Trophoblast cell (in vitro differentiated cells and primary cell): Measurements from ENCODE around the gene HSD3B2.

Experiments
- DNase-seq, 2 donors: peaks; one replicate each; pipeline ENCODE4 v3.0.0-alpha.2; 2016
- H2AFZ ChIP-seq: 2 replicates; pipeline ENCODE4 v1.6.1; 2013; ENCODE audit warnings: low read length, moderate library complexity, mild to moderate bottlenecking; ENCODE audit not compliant: insufficient read depth, poor library complexity
- H2AK5ac ChIP-seq: 2 replicates; pipeline ENCODE4 v1.6.1; 2013; ENCODE audit warnings: mild to moderate bottlenecking, low read length
- H2BK120ac ChIP-seq: 2 replicates; pipeline ENCODE4 v1.6.1; 2013; ENCODE audit warnings: low read length, mild to moderate bottlenecking, moderate library complexity; ENCODE audit not compliant: insufficient read depth, poor library complexity
- H2BK12ac ChIP-seq: 2 replicates; pipeline ENCODE4 v1.6.1; 2013; ENCODE audit warnings: mild to moderate bottlenecking, low read length, moderate library complexity
- H2BK5ac ChIP-seq: 2 replicates; pipeline ENCODE4 v1.6.1; 2013; ENCODE audit warnings: low read length, low read depth, moderate library complexity, mild to moderate bottlenecking; ENCODE audit not compliant: poor library complexity
- H3K14ac ChIP-seq: 2 replicates; pipeline ENCODE4 v1.6.1; 2013; ENCODE audit warnings: mild to moderate bottlenecking, low read length
- H3K18ac ChIP-seq: 2 replicates; pipeline ENCODE4 v1.6.1; 2013; ENCODE audit warnings: mild to moderate bottlenecking, low read length
- H3K23ac ChIP-seq: 2 replicates; pipeline ENCODE4 v1.6.1; 2013; ENCODE audit warnings: low read length
- H3K27ac ChIP-seq: 2 replicates; pipeline ENCODE4 v1.5.1; 2013; ENCODE audit warnings: low read depth, mild to moderate bottlenecking, inconsistent platforms, low read length, moderate library complexity
- H3K27me3 ChIP-seq: 2 replicates; pipeline ENCODE4 v1.6.1; 2013; ENCODE audit warnings: inconsistent platforms, mild to moderate bottlenecking, low read length, moderate library complexity; ENCODE audit not compliant: insufficient read depth
- H3K36me3 ChIP-seq, 2 experiments: 1 replicate in 1 of 2; 2 replicates in 1 of 2; pipeline ENCODE4 v1.6.1; 2013; ENCODE audit warnings: low read length in 2 of 2, mild to moderate bottlenecking in 2 of 2, moderate library complexity in 1 of 2; ENCODE audit not compliant: insufficient read depth in 2 of 2, control insufficient read depth in 1 of 2
- H3K4ac ChIP-seq: 2 replicates; pipeline ENCODE4 v1.6.1; 2013; ENCODE audit warnings: low read depth, mild to moderate bottlenecking, low read length, moderate library complexity
- H3K4me1 ChIP-seq, 2 experiments: 1 replicate in 1 of 2; 2 replicates in 1 of 2; pipeline ENCODE4 v1.6.1; 2013; ENCODE audit warnings: low read length in 2 of 2, mild to moderate bottlenecking in 2 of 2, moderate library complexity in 1 of 2; ENCODE audit not compliant: insufficient read depth in 2 of 2, control insufficient read depth in 1 of 2
- H3K4me2 ChIP-seq: 2 replicates; pipeline ENCODE4 v1.6.1; 2013; ENCODE audit warnings: inconsistent platforms, mild to moderate bottlenecking, low read length, moderate library complexity
- H3K4me3 ChIP-seq: 2 replicates; pipeline ENCODE4 v1.5.1; 2013; ENCODE audit warnings: mild to moderate bottlenecking, low read depth, low read length, inconsistent platforms
- H3K79me1 ChIP-seq: one replicate; pipeline ENCODE4 v1.6.1; 2013; ENCODE audit warnings: low read length
- H3K79me2 ChIP-seq: 2 replicates; pipeline ENCODE4 v1.6.1; 2013; ENCODE audit warnings: low read length, mild to moderate bottlenecking; ENCODE audit not compliant: control insufficient read depth, insufficient read depth, poor library complexity
- H3K9ac ChIP-seq: 2 replicates; pipeline ENCODE4 v1.6.1; 2013; ENCODE audit warnings: mild to moderate bottlenecking, low read length
- H3K9me3 ChIP-seq: 2 replicates; pipeline ENCODE4 v1.6.1; 2013; ENCODE audit warnings: low read depth, mild to moderate bottlenecking, control low read depth, inconsistent platforms, low read length; ENCODE audit not compliant: insufficient read depth
- H4K12ac ChIP-seq: 2 replicates; pipeline ENCODE4 v1.6.1; 2013; ENCODE audit warnings: low read depth, mild to moderate bottlenecking, low read length, moderate library complexity
- H4K8ac ChIP-seq: 2 replicates; pipeline ENCODE4 v1.6.1; 2013; ENCODE audit warnings: low read depth, mild to moderate bottlenecking, low read length, moderate library complexity
- H4K91ac ChIP-seq: one replicate; pipeline ENCODE4 v1.6.1; 2013; ENCODE audit warnings: low read depth, mild to moderate bottlenecking, low read length, moderate library complexity
- WGBS: extraction: QIAGEN DNeasy Blood & Tissue Kit; methylation state at CpG from one replicate; pipeline ENCODE4 v1.1.7; 2013; ENCODE audit warnings: missing lambda C conversion rate; ENCODE audit not compliant: insufficient read length, insufficient coverage; ENCODE audit errors: extremely low coverage; 5-methylcytosine and 5-hydroxymethylcytosine counted together

Gene HSD3B2

DNA sequence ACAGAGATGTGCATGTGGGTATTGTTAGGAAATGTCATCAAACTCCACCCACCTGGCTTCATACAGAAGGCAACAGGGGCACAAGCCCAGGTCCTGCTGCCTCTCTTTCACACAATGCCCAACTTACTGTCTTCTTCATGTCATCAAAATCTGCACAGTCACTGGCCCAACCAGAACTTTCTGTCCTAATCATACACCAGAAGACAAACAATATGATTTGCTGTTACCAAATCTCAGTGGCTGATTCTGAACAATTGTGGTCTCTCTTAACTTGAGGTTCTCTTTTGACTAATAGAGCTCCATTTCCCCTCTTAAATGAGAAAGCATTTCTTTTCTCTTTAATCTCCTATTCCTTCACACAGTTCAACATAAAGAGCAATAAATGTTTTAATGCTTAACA lies 7.7 kb downstream of the HSD3B2 start:
- no peaks in the 10 kb centered on the region for H3K4me1 ChIP-seq
- H3K4ac ChIP-seq: no peak overlapping the region
- H3K4me2 ChIP-seq: no peak overlapping the region
- no peaks in the 10 kb centered on the region for H3K79me1 ChIP-seq
- H4K12ac ChIP-seq: no peak overlapping the region
- H3K4me3 ChIP-seq: no peak overlapping the region
- no peak overlapping the region for H4K8ac ChIP-seq
- H2BK12ac ChIP-seq: no peak overlapping the region
- no peak overlapping the region for H2AK5ac ChIP-seq
- H2BK5ac ChIP-seq: no peak overlapping the region
- no peak for DNase-seq
- no peak overlapping the region for H2AFZ ChIP-seq
- no peaks in the 10 kb centered on the region for H3K79me2 ChIP-seq
- no peak overlapping the region for H4K91ac ChIP-seq
- no peak overlapping the region for H3K9ac ChIP-seq
- H3K18ac ChIP-seq: no peak overlapping the region
- no peaks in the 10 kb centered on the region for H3K9me3 ChIP-seq
- no peak overlapping the region for H3K14ac ChIP-seq
- H2BK120ac ChIP-seq: no peak overlapping the region
- no peak overlapping the region for H3K23ac ChIP-seq
- H3K36me3 ChIP-seq: no peaks in the 10 kb centered on the region
- H3K27ac ChIP-seq: no peak overlapping the region
- H3K27me3 ChIP-seq: no peaks in the 10 kb centered on the region

DNA sequence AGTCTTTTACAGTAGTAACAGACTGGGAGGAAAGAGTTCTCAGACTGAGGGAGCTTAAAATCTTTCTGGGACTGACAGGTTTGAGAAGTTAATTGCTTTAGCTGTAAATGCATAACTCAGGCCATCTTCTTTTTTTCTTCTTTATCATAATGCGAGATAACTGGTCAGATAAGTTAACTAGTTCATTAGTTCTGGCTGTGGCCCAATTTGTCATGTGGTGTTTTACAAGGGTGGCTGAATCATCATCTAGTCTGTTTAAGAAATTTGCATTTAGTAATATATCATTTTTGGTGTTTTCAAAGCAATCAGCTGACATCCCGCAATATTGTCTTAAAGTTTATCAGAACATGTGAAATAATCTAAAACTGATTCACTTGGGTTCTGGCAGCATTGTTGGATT lies 14.0 kb downstream of the HSD3B2 start:
- H2BK120ac ChIP-seq: no peak overlapping the region
- no peaks in the 10 kb centered on the region for H3K27me3 ChIP-seq
- no peak overlapping the region for H4K91ac ChIP-seq
- no CpG with 5 or more reads among the region's 2 CpGs for WGBS
- no peaks in the 10 kb centered on the region for H3K79me2 ChIP-seq
- H3K79me1 ChIP-seq: no peaks in the 10 kb centered on the region
- peaks cover 2% of the 10 kb centered on the region for H3K9me3 ChIP-seq
- H3K23ac ChIP-seq: no peak overlapping the region
- no peak overlapping the region for H4K8ac ChIP-seq
- H3K14ac ChIP-seq: no peak overlapping the region
- H3K27ac ChIP-seq: no peak overlapping the region
- no peak overlapping the region for H2BK5ac ChIP-seq
- H3K4ac ChIP-seq: no peak overlapping the region
- H2BK12ac ChIP-seq: no peak overlapping the region
- H2AFZ ChIP-seq: no peak overlapping the region
- no peak for DNase-seq
- H3K18ac ChIP-seq: no peak overlapping the region
- H2AK5ac ChIP-seq: no peak overlapping the region
- no peaks in the 10 kb centered on the region for H3K36me3 ChIP-seq
- no peak overlapping the region for H4K12ac ChIP-seq
- H3K4me3 ChIP-seq: no peak overlapping the region
- no peaks in the 10 kb centered on the region for H3K4me1 ChIP-seq
- no peak overlapping the region for H3K9ac ChIP-seq
- H3K4me2 ChIP-seq: no peak overlapping the region

DNA sequence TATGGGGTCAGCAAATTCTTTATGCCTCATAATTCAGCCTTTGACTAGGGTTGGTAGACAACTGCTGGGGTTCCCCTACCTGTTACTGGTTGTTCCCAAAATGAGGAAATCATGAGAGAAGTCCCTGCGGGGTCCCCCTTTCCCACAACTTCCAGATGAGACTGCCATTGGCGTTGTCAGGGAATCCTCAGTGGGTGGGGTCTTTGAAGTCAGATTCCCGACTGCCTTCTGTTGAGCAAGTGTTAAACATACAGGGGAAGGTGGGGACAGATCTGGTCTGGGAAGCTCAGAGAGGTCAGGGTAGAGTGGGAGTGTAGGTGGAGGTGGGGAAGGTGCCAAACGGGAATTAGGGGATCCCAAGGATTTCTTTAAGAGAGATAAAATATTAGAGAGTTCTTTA lies 14.7 kb downstream of the HSD3B2 start:
- Histone ChIP-seq H3K79me1 (no peaks in the 10 kb centered on the region), H4K91ac (no peak overlapping the region), H3K27me3 (no peaks in the 10 kb centered on the region), H4K12ac (no peak overlapping the region), H2BK12ac (no peak overlapping the region), H3K9ac (no peak overlapping the region), H4K8ac (no peak overlapping the region), H2AFZ (no peak overlapping the region), H3K27ac (no peak overlapping the region), H3K4me3 (no peak overlapping the region), H3K4me2 (no peak overlapping the region), H3K4me1 (no peaks in the 10 kb centered on the region), H3K18ac (no peak overlapping the region), H2BK5ac (no peak overlapping the region), H2AK5ac (no peak overlapping the region), H3K79me2 (no peaks in the 10 kb centered on the region), H3K4ac (no peak overlapping the region), H3K9me3 (peaks cover 2% of the 10 kb centered on the region), H2BK120ac (no peak overlapping the region), H3K23ac (no peak overlapping the region), H3K36me3 (no peaks in the 10 kb centered on the region), H3K14ac (no peak overlapping the region)
- WGBS: no CpG with 5 or more reads among the region's 4 CpGs
- no peak for DNase-seq

DNA sequence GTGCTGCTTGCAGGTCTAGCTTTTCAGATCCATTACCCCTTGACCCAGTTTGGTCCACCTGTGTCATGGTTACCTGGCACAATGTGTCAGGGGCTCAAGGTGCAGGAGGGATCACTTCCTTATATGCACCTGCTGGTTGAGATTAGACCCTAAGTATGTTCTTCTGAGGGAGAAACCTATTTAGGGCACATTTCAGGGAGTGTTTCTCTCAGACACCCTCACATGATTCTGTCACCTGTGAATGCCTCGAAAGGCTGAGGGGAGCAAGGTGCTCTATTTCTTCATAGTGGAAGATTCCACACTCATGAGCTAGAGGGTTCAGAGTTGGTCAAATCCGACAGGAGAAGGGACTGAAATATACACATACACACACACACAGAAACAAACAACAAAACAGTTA lies 15.5 kb downstream of the HSD3B2 start:
- H3K18ac ChIP-seq: no peak overlapping the region
- peaks cover 2% of the 10 kb centered on the region for H3K9me3 ChIP-seq
- no peak overlapping the region for H2AFZ ChIP-seq
- DNase-seq: no peak
- H4K91ac ChIP-seq: no peak overlapping the region
- H3K23ac ChIP-seq: no peak overlapping the region
- no peak overlapping the region for H4K8ac ChIP-seq
- H3K4ac ChIP-seq: no peak overlapping the region
- H2AK5ac ChIP-seq: no peak overlapping the region
- H2BK120ac ChIP-seq: no peak overlapping the region
- H3K14ac ChIP-seq: no peak overlapping the region
- no CpG with 5 or more reads among the region's 2 CpGs for WGBS
- H3K4me3 ChIP-seq: no peak overlapping the region
- no peaks in the 10 kb centered on the region for H3K79me2 ChIP-seq
- no peak overlapping the region for H3K27ac ChIP-seq
- no peaks in the 10 kb centered on the region for H3K4me1 ChIP-seq
- H2BK12ac ChIP-seq: no peak overlapping the region
- H3K9ac ChIP-seq: no peak overlapping the region
- H3K4me2 ChIP-seq: no peak overlapping the region
- H3K36me3 ChIP-seq: no peaks in the 10 kb centered on the region
- no peaks in the 10 kb centered on the region for H3K79me1 ChIP-seq
- H2BK5ac ChIP-seq: no peak overlapping the region
- no peak overlapping the region for H4K12ac ChIP-seq
- no peaks in the 10 kb centered on the region for H3K27me3 ChIP-seq

DNA sequence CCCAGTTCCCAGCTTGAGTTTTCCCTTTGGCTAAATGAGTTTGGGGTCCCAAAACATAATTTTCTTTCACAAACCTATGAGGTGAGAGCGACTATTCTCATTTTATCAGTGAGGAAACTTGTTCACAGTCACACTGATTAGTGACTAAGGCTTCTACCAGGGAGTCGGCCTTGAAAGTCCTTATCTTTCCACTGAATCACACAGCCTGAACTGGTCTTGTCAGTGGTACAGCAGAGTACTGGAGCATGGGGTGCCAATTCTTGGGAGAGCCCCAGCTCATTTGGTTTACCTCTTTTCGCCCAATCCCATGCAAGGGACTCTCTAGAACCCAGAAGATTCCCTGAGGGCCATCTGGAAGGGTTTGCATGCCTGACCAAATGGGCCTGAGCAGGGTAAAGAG lies 16.9 kb downstream of the HSD3B2 start:
- H3K36me3 ChIP-seq: no peaks in the 10 kb centered on the region
- H3K27ac ChIP-seq: no peak overlapping the region
- H3K79me2 ChIP-seq: no peaks in the 10 kb centered on the region
- H2BK12ac ChIP-seq: no peak overlapping the region
- no peak overlapping the region for H4K91ac ChIP-seq
- H3K4me1 ChIP-seq: no peaks in the 10 kb centered on the region
- H3K9me3 ChIP-seq: peaks cover 2% of the 10 kb centered on the region
- H2AFZ ChIP-seq: no peak overlapping the region
- H3K4ac ChIP-seq: no peak overlapping the region
- H3K18ac ChIP-seq: no peak overlapping the region
- H3K4me3 ChIP-seq: no peak overlapping the region
- no peak overlapping the region for H3K14ac ChIP-seq
- no peak overlapping the region for H3K4me2 ChIP-seq
- no CpG with 5 or more reads among the region's 3 CpGs for WGBS
- H3K23ac ChIP-seq: no peak overlapping the region
- no peak overlapping the region for H2AK5ac ChIP-seq
- H3K27me3 ChIP-seq: no peaks in the 10 kb centered on the region
- H2BK120ac ChIP-seq: no peak overlapping the region
- no peak overlapping the region for H4K8ac ChIP-seq
- no peak overlapping the region for H4K12ac ChIP-seq
- no peak overlapping the region for H2BK5ac ChIP-seq
- H3K79me1 ChIP-seq: no peaks in the 10 kb centered on the region
- no peak overlapping the region for H3K9ac ChIP-seq
- peak in 1 of 2 donors; percentile 24 for DNase-seq
